Hepatocyte (in vitro differentiated cells): ENCODE data around the gene AUTS2. TPM values are rescaled to one million over a fixed set of nuclear protein-coding genes. Genes with fewer than 3 reads are reported as not detected.

Experiments used
- DNase-seq: peaks from one replicate; pipeline ENCODE4 v3.0.0-alpha.2; 2016; ENCODE audit warnings: low spot score
- H2AFZ ChIP-seq: fragments of 200-600 bp; sonication (generic); 2 replicates; pipeline ENCODE4 v1.6.0; 2016; ENCODE audit warnings: antibody characterized with exemption, mild to moderate bottlenecking
- H3K27ac ChIP-seq: fragments of 200-600 bp; sonication (generic); 2 replicates; pipeline ENCODE4 v1.5.1; 2016; ENCODE audit warnings: mild to moderate bottlenecking
- H3K27me3 ChIP-seq: fragments of 200-600 bp; sonication (generic); 2 replicates; pipeline ENCODE4 v1.6.1; 2016
- H3K36me3 ChIP-seq: fragments of 200-600 bp; sonication (generic); replicated peaks from 2 replicates; pipeline ENCODE4 v1.5.1; 2016; ENCODE audit warnings: low read depth; ENCODE audit not compliant: insufficient read depth
- H3K4me1 ChIP-seq: fragments of 200-600 bp; sonication (generic); 2 replicates; pipeline ENCODE4 v1.5.1; 2016; ENCODE audit warnings: mild to moderate bottlenecking, moderate library complexity; ENCODE audit not compliant: insufficient read depth
- H3K4me2 ChIP-seq: fragments of 200-600 bp; sonication (generic); 2 replicates; pipeline ENCODE4 v1.6.0; 2016
- H3K4me3 ChIP-seq: fragments of 200-600 bp; sonication (generic); 2 replicates; pipeline ENCODE4 v1.5.1; 2016; ENCODE audit warnings: mild to moderate bottlenecking
- H3K79me2 ChIP-seq: fragments of 200-600 bp; sonication (generic); 2 replicates; pipeline ENCODE4 v1.6.0; 2017; ENCODE audit warnings: mild to moderate bottlenecking
- H3K9me2 ChIP-seq: fragments of 200-600 bp; sonication (generic); replicated peaks from 2 replicates; pipeline ENCODE4 v1.6.0; 2017; ENCODE audit warnings: mild to moderate bottlenecking; ENCODE audit not compliant: insufficient read depth
- H3K9me3 ChIP-seq: fragments of 200-600 bp; sonication (generic); 2 replicates; pipeline ENCODE4 v1.5.1; 2016; ENCODE audit warnings: low read depth, mild to moderate bottlenecking
- H4K20me1 ChIP-seq: fragments of 200-600 bp; sonication (generic); 2 replicates; pipeline ENCODE4 v1.6.0; 2016; ENCODE audit warnings: mild to moderate bottlenecking; ENCODE audit not compliant: insufficient read depth, poor library complexity, severe bottlenecking
- CTCF ChIP-seq: fragments of 200-600 bp; sonication (generic); IDR thresholded peaks from 2 replicates; pipeline ENCODE4 v1.5.1; 2016; ENCODE audit warnings: antibody characterized with exemption, mild to moderate bottlenecking; ENCODE audit not compliant: poor library complexity
- EZH2 ChIP-seq: fragments of 200-600 bp; sonication (generic); IDR thresholded peaks from 2 replicates; pipeline ENCODE4 v1.6.1; 2016; ENCODE audit warnings: antibody characterized with exemption, mild to moderate bottlenecking, borderline replicate concordance
- EZH2phosphoT487 ChIP-seq: fragments of 200-600 bp; sonication (generic); IDR thresholded peaks from one replicate; pipeline ENCODE4 v1.6.1; 2018; ENCODE audit warnings: antibody characterized with exemption, mild to moderate bottlenecking, low read depth, moderate library complexity; ENCODE audit not compliant: unreplicated experiment, severe bottlenecking
- WGBS: methylation state at CpG from one replicate; pipeline ENCODE4 v1.1.6; 2016; ENCODE audit warnings: low lambda C conversion rate; ENCODE audit errors: missing lambda C conversion rate; 5-methylcytosine and 5-hydroxymethylcytosine counted together
- polyA plus RNA-seq: library from polyadenylated mRNA; unstranded; fragments of >200 nt; fragmentation: Nextera tagmentation; extraction: Ambion mirVana; gene quantifications from 2 replicates; pipeline ENCODE4 v1.2.1, GENCODE V29; 2016
- total RNA-seq: library from RNA; depleted of rRNA; stranded (reverse); fragments of >200 nt; gene quantifications from 2 replicates; pipeline ENCODE4 v1.2.3, GENCODE V29; 2014

AUTS2 gene
- total and polyA plus RNA-seq, 2 experiments from 2014 or later = 34.4 to 40.9 TPM

DNA sequence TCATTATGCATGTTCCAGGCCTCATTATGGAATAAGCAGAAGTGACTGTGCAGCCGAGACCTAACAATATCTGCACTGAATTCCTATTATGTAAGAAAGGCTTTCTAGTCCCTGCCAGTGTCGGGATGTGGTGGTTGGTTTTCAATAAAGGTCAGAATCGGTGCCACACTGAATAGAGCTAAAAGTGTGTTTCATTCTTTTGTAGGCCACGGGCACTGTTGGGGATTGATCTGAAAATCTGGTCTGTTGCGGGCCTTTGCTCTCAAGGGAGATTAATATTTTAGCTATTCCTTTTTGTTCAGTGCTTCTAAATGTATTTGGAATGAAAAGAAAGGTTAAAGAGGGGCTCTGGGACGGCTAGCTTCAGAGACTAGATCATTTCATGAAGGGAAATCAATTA is 974.3 kb downstream of the AUTS2 start:
- Histone ChIP-seq H3K27me3 (no peaks in the 10 kb centered on the region), H3K79me2 (no peaks in the 10 kb centered on the region), H3K9me3 (no peaks in the 10 kb centered on the region), H3K36me3 (no peaks in the 10 kb centered on the region), H3K4me1 (peaks cover 50% of the 10 kb centered on the region), H4K20me1 (no peaks in the 10 kb centered on the region), H3K4me2 (no peak overlapping the region), H3K4me3 (no peak overlapping the region), H2AFZ (no peak overlapping the region), H3K9me2 (no peaks in the 10 kb centered on the region), H3K27ac (no peak overlapping the region)
- no peak for DNase-seq
- no peak for TF ChIP-seq CTCF
- no peak for TF ChIP-seq EZH2phosphoT487
- no peak for TF ChIP-seq EZH2
- 96% methylated on average over 6 of the region's 6 CpGs for WGBS

GRCh38 chr7:70573071-70573661 is 974.9 kb downstream of the AUTS2 start:
- no peaks in the 10 kb centered on the region for H3K9me2 ChIP-seq
- no peaks in the 10 kb centered on the region for H3K36me3 ChIP-seq
- no peak overlapping the region for H2AFZ ChIP-seq
- WGBS = 92% methylated on average over 9 of the region's 9 CpGs
- no peaks in the 10 kb centered on the region for H3K27me3 ChIP-seq
- DNase-seq = no peak
- peaks cover 50% of the 10 kb centered on the region for H3K4me1 ChIP-seq
- H3K4me3 ChIP-seq = no peak overlapping the region
- no peak overlapping the region for H3K4me2 ChIP-seq
- TF ChIP-seq CTCF (no peak), EZH2 (no peak), EZH2phosphoT487 (no peak)
- no peaks in the 10 kb centered on the region for H4K20me1 ChIP-seq
- H3K79me2 ChIP-seq = no peaks in the 10 kb centered on the region
- H3K9me3 ChIP-seq = no peaks in the 10 kb centered on the region
- no peak overlapping the region for H3K27ac ChIP-seq

- no peak for DNase-seq
- Histone ChIP-seq H3K4me2 (no peak overlapping the region), H3K27me3 (no peaks in the 10 kb centered on the region), H3K79me2 (no peaks in the 10 kb centered on the region), H3K9me2 (no peaks in the 10 kb centered on the region), H3K4me3 (no peak overlapping the region), H3K4me1 (peaks cover 44% of the 10 kb centered on the region), H4K20me1 (no peaks in the 10 kb centered on the region), H2AFZ (no peak overlapping the region), H3K27ac (no peak overlapping the region), H3K36me3 (no peaks in the 10 kb centered on the region), H3K9me3 (no peaks in the 10 kb centered on the region)
- 88% methylated on average over 3 of the region's 3 CpGs for WGBS
- TF ChIP-seq CTCF = no peak
- TF ChIP-seq EZH2phosphoT487 = no peak
- no peak for TF ChIP-seq EZH2
Observed at GRCh38 chr7:70573696-70574095, 975.4 kb downstream of the AUTS2 start.

- H3K4me1 ChIP-seq = peaks cover 38% of the 10 kb centered on the region
- 84% methylated on average over 5 of the region's 5 CpGs for WGBS
- TF ChIP-seq CTCF (no peak), EZH2 (no peak), EZH2phosphoT487 (no peak)
Observed at GRCh38 chr7:70574314-70574834, 976.1 kb downstream of the AUTS2 start.

More at GRCh38 chr7:70574314-70574834, 976.1 kb downstream of the AUTS2 start:
- Histone ChIP-seq H3K4me2 (no peak overlapping the region), H3K79me2 (no peaks in the 10 kb centered on the region), H3K36me3 (no peaks in the 10 kb centered on the region), H2AFZ (no peak overlapping the region), H3K9me3 (no peaks in the 10 kb centered on the region), H3K4me3 (no peak overlapping the region), H3K27ac (no peak overlapping the region), H3K9me2 (no peaks in the 10 kb centered on the region), H4K20me1 (no peaks in the 10 kb centered on the region), H3K27me3 (no peaks in the 10 kb centered on the region)
- DNase-seq = no peak
